Karpas-422 (cell line): ENCODE measurements around the gene RBM4. TPM values are rescaled to one million over a fixed set of nuclear protein-coding genes. Genes with fewer than 3 reads are reported as not detected.
A peak's percentile ranks its signal among the peaks of the same experiment; 100 is the strongest.

Experiments used
- DNase-seq: peaks from one replicate; pipeline ENCODE4 v3.0.0-alpha.2; 2015
- H2AFZ ChIP-seq: fragments of 200-600 bp; sonication (generic); 2 replicates; pipeline ENCODE4 v1.6.1; 2014; ENCODE audit warnings: antibody characterized with exemption, low read length, mixed read lengths
- H3K27ac ChIP-seq: fragments of 200-600 bp; sonication (generic); 2 replicates; pipeline ENCODE4 v1.5.1; 2014; ENCODE audit warnings: mild to moderate bottlenecking, low read length, moderate library complexity
- H3K27me3 ChIP-seq: fragments of 200-600 bp; sonication (generic); 2 replicates; pipeline ENCODE4 v1.6.1; 2014; ENCODE audit warnings: low read length, mixed read lengths
- H3K36me3 ChIP-seq: fragments of 200-600 bp; sonication (generic); 2 replicates; pipeline ENCODE4 v1.6.1; 2014; ENCODE audit warnings: low read length, mixed read lengths; ENCODE audit not compliant: insufficient read depth
- H3K4me1 ChIP-seq: fragments of 200-600 bp; sonication (generic); 2 replicates; pipeline ENCODE4 v1.6.1; 2014; ENCODE audit warnings: mild to moderate bottlenecking, low read length, mixed read lengths
- H3K4me2 ChIP-seq: fragments of 200-600 bp; sonication (generic); 2 replicates; pipeline ENCODE4 v1.6.1; 2014; ENCODE audit warnings: low read length, low read depth, mild to moderate bottlenecking; ENCODE audit not compliant: poor library complexity, severe bottlenecking
- H3K4me3 ChIP-seq: fragments of 200-600 bp; sonication (generic); 2 replicates; pipeline ENCODE4 v1.5.1; 2014; ENCODE audit warnings: mild to moderate bottlenecking, antibody characterized with exemption, low read length, mixed read lengths
- H3K79me2 ChIP-seq: fragments of 200-600 bp; sonication (generic); 2 replicates; pipeline ENCODE4 v1.6.1; 2014; ENCODE audit warnings: mild to moderate bottlenecking, low read length, mixed read lengths
- H3K9ac ChIP-seq: fragments of 200-600 bp; sonication (generic); 2 replicates; pipeline ENCODE4 v1.6.0; 2014; ENCODE audit warnings: low read length
- H3K9me2 ChIP-seq: fragments of 200-600 bp; sonication (generic), shearing (Covaris generic); replicated peaks from 2 replicates; pipeline ENCODE4 v1.6.0; 2014; ENCODE audit warnings: mild to moderate bottlenecking, low read length, moderate library complexity; ENCODE audit not compliant: insufficient read depth
- H3K9me3 ChIP-seq: fragments of 300-700, 200-600 bp; sonication (generic); 2 replicates; pipeline ENCODE4 v1.6.1; 2014; ENCODE audit warnings: low read length, mixed read lengths
- H4K20me1 ChIP-seq: fragments of 200-600 bp; sonication (generic); 2 replicates; pipeline ENCODE4 v1.6.1; 2014; ENCODE audit warnings: mild to moderate bottlenecking, antibody characterized with exemption, low read length, low read depth; ENCODE audit not compliant: insufficient read depth
- total RNA-seq: library from RNA; depleted of rRNA; stranded (reverse); fragments of >200 nt; shearing (Covaris generic); gene quantifications from 2 replicates; pipeline ENCODE4 v1.2.3, GENCODE V29; 2014; ENCODE audit warnings: low replicate concordance

RBM4 gene
- total RNA-seq, 1 experiment from 2014 or later = 141 TPM

- Histone ChIP-seq H3K9ac (no peak overlapping the region), H3K9me2 (no peaks in the 10 kb centered on the region), H4K20me1 (peaks cover 17% of the 10 kb centered on the region), H2AFZ (no peak overlapping the region), H3K36me3 (peaks cover 50% of the 10 kb centered on the region), H3K4me3 (no peak overlapping the region), H3K27me3 (no peaks in the 10 kb centered on the region), H3K4me1 (no peaks in the 10 kb centered on the region), H3K4me2 (no peak overlapping the region), H3K27ac (no peak overlapping the region), H3K9me3 (no peaks in the 10 kb centered on the region), H3K79me2 (peaks cover 67% of the 10 kb centered on the region)
- DNase-seq = no peak
Measured at GRCh38 chr11:66651016-66651415, 12.5 kb downstream of the RBM4 start.

DNA sequence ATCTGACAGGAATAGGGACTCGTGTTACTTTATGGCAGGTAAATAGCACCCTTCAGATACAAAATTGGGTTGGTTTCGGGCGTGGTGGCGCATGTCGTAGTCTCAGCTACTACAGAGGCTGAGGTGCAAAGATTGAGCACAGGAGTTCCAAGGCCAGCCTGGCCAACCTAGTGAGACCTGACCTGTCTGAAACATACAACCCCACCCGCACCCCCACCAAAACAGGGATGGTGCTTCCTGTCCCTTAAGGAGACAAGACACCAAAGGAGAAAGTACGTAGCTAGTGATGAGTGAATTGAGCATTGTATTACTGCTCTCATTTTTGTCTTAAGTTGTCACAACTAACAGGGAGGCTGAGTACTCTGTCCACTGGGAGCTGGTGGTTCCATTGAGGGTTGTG is 14.1 kb downstream of the RBM4 start:
- Histone ChIP-seq H3K9me3 (no peaks in the 10 kb centered on the region), H3K9ac (no peak overlapping the region), H3K4me1 (peaks cover 1% of the 10 kb centered on the region), H3K79me2 (peaks cover 51% of the 10 kb centered on the region), H2AFZ (no peak overlapping the region), H3K9me2 (no peaks in the 10 kb centered on the region), H3K27ac (no peak overlapping the region), H4K20me1 (0 out of 2 replicates have a peak, but pooled peaks cover 7% of the 10 kb centered on the region), H3K36me3 (peaks cover 34% of the 10 kb centered on the region; the same call in 1 of the 2 replicates), H3K4me3 (no peak overlapping the region), H3K4me2 (no peak overlapping the region), H3K27me3 (no peaks in the 10 kb centered on the region)
- no peak for DNase-seq

DNA sequence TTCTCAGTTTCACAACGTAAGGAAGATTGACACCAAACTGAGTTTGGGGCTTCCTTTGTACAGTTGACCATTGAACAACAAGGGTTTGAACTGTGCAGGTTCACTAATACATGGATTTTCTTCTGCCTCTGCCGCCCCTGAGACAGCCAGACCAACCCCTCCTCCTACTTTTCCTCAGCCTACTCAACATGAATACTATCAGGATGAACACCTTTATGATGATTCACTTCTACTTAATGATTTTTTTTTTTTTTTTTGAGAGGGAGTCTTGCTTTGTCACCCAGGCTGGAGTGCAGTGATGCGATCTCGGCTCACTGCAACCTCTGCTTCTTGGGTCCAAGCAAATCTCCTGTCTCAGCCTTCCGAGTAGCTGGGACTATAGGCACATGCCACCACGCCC is 14.6 kb downstream of the RBM4 start:
- Histone ChIP-seq H3K27ac (no peak overlapping the region), H3K27me3 (no peaks in the 10 kb centered on the region), H3K4me3 (no peak overlapping the region), H3K36me3 (peaks cover 33% of the 10 kb centered on the region; the same call in 1 of the 2 replicates), H3K9me2 (no peaks in the 10 kb centered on the region), H3K9ac (no peak overlapping the region), H3K79me2 (peaks cover 51% of the 10 kb centered on the region), H3K4me2 (no peak overlapping the region), H2AFZ (no peak overlapping the region), H4K20me1 (0 out of 2 replicates have a peak, but pooled peaks cover 7% of the 10 kb centered on the region), H3K4me1 (peaks cover 6% of the 10 kb centered on the region), H3K9me3 (no peaks in the 10 kb centered on the region)
- no peak for DNase-seq

GRCh38 chr11:66659763-66660162 is 21.3 kb downstream of the RBM4 start:
- peak overlapping the region; percentile 95 for H3K27ac ChIP-seq
- H3K4me1 ChIP-seq = peaks cover 35% of the 10 kb centered on the region
- H3K9me2 ChIP-seq = no peaks in the 10 kb centered on the region
- no peaks in the 10 kb centered on the region for H3K9me3 ChIP-seq
- peak; percentile 75 for DNase-seq
- no peaks in the 10 kb centered on the region for H4K20me1 ChIP-seq
- H3K36me3 ChIP-seq = peaks cover 22% of the 10 kb centered on the region; the same call in 1 of the 2 replicates
- H3K27me3 ChIP-seq = no peaks in the 10 kb centered on the region
- peak overlapping the region; percentile 29; the same call in 1 of the 2 replicates for H3K4me3 ChIP-seq
- H2AFZ ChIP-seq = no peak overlapping the region
- H3K4me2 ChIP-seq = peak overlapping the region; percentile 70
- H3K9ac ChIP-seq = peak overlapping the region; percentile 46
- peaks cover 44% of the 10 kb centered on the region for H3K79me2 ChIP-seq

DNA sequence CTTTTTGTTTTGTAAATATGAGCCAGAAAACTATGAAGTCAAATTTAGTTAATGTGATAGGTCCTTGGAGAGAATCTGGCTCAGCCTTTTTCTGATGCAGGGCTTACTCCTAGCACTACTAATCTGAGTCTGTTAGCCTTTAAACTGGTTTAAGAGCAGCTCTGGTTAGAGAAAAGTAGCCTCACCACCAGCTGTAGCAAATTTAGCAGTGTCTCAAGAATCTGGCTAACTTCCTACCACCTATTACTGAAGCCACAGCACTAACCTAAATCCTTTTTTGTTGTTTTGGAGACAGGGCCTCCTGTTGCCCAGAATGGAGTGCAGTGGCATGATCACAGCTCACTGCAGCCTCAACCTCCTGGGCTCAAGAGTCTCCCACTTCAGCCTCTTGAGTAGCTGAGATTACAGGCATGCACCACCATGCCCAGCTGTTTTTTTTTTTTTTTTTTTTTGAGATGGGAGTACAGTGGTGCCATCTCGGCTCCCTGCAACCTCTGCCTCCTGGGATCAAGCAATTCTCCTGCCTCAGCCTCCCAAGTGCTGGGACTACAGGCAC is 25.3 kb downstream of the RBM4 start:
- no peak overlapping the region for H3K4me2 ChIP-seq
- peaks cover 52% of the 10 kb centered on the region; the same call in 1 of the 2 replicates for H3K36me3 ChIP-seq
- H3K4me3 ChIP-seq = no peak overlapping the region
- no peaks in the 10 kb centered on the region for H3K27me3 ChIP-seq
- H2AFZ ChIP-seq = no peak overlapping the region
- no peaks in the 10 kb centered on the region for H3K9me2 ChIP-seq
- H3K9me3 ChIP-seq = no peaks in the 10 kb centered on the region
- H3K79me2 ChIP-seq = peaks cover 74% of the 10 kb centered on the region
- H4K20me1 ChIP-seq = no peaks in the 10 kb centered on the region
- H3K27ac ChIP-seq = no peak overlapping the region
- DNase-seq = no peak
- no peak overlapping the region for H3K9ac ChIP-seq
- H3K4me1 ChIP-seq = peaks cover 23% of the 10 kb centered on the region

DNA sequence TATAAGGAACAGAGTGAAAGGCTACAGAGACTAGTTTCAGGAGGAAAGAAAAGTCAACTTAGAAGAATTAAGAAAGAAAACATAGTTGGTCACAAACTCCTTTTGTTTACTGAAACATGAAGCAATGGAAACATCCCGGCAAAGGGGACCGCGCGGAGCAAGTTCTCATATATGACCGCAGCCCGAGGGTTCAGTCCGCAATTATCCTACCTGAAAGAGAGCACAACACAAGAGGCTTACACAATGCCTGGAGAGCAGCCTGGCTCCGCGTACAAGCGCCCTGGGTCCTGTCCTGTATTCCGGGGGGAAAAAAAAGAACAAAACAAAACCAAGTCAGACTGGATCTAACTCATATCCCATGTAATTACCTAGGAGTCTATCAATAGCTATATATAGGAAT is 26.9 kb downstream of the RBM4 start:
- no peak overlapping the region for H3K4me3 ChIP-seq
- no peak overlapping the region for H3K27ac ChIP-seq
- H3K4me2 ChIP-seq = no peak overlapping the region
- H3K9me2 ChIP-seq = no peaks in the 10 kb centered on the region
- H3K9me3 ChIP-seq = no peaks in the 10 kb centered on the region
- H3K4me1 ChIP-seq = peaks cover 15% of the 10 kb centered on the region
- no peak overlapping the region for H3K9ac ChIP-seq
- peaks cover 57% of the 10 kb centered on the region; the same call in 1 of the 2 replicates for H3K36me3 ChIP-seq
- H3K79me2 ChIP-seq = peaks cover 77% of the 10 kb centered on the region
- DNase-seq = no peak
- H3K27me3 ChIP-seq = no peaks in the 10 kb centered on the region
- no peak overlapping the region for H2AFZ ChIP-seq
- H4K20me1 ChIP-seq = no peaks in the 10 kb centered on the region

DNA sequence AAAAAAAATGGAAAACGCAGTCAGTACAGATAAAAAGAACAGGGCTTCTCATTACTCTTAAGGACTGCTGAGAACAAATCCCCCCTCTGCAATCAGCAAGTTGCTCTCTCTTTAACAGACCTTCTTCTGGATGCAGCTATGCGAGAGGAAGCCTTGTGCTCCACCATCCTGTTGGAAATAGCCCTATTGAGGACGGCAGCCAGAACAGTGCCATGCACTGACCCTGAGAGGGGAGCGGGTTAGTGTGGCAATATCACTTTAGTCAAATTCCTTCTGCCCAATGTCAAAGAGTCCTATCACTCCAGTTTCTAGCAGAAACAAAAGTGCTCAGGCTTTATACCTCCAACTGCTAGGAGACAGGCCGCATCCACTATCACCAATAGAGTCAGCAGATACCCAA is 32.3 kb downstream of the RBM4 start:
- no peak for DNase-seq
- no peak overlapping the region for H2AFZ ChIP-seq

GRCh38 chr11:66674964-66675602 is 36.6 kb downstream of the RBM4 start:
- H3K4me3 ChIP-seq = peak overlapping the region; percentile 79

More for the DNA sequence above, 32.3 kb downstream of the RBM4 start:
- no peak overlapping the region for H3K4me2 ChIP-seq
- peak overlapping the region; percentile 5; the same call in 1 of the 2 replicates for H3K27ac ChIP-seq
- no peak overlapping the region for H3K4me3 ChIP-seq
- no peaks in the 10 kb centered on the region for H3K27me3 ChIP-seq
- peaks cover 29% of the 10 kb centered on the region for H3K4me1 ChIP-seq
- H3K79me2 ChIP-seq = peaks cover 90% of the 10 kb centered on the region
- no peak overlapping the region for H3K9ac ChIP-seq
- H3K9me2 ChIP-seq = no peaks in the 10 kb centered on the region
- peaks cover 38% of the 10 kb centered on the region; the same call in 1 of the 2 replicates for H3K36me3 ChIP-seq
- no peaks in the 10 kb centered on the region for H4K20me1 ChIP-seq
- H3K9me3 ChIP-seq = no peaks in the 10 kb centered on the region

More at GRCh38 chr11:66674964-66675602, 36.6 kb downstream of the RBM4 start:
- no peak overlapping the region; the same call in 1 of the 2 replicates for H3K27ac ChIP-seq
- peaks cover 44% of the 10 kb centered on the region for H3K4me1 ChIP-seq
- no peaks in the 10 kb centered on the region for H3K27me3 ChIP-seq
- no peak overlapping the region for H2AFZ ChIP-seq
- H3K36me3 ChIP-seq = peaks cover 12% of the 10 kb centered on the region; the same call in 1 of the 2 replicates
- no peak for DNase-seq
- no peaks in the 10 kb centered on the region for H3K9me3 ChIP-seq
- H3K79me2 ChIP-seq = peaks cover 65% of the 10 kb centered on the region
- no peaks in the 10 kb centered on the region for H4K20me1 ChIP-seq
- peak overlapping the region; percentile 81 for H3K9ac ChIP-seq
- peak overlapping the region; percentile 79 for H3K4me2 ChIP-seq
- no peaks in the 10 kb centered on the region for H3K9me2 ChIP-seq
